ENCODE measurements around the gene MXRA8.

The MXRA8 gene

GRCh38 chr1:1329304-1330210 lies 28.8 kb downstream of the MXRA8 start:
- intact Hi-C loops (cut with DNase I; ENCODE audit: low total_unique reads), result no loop called here
- no peak for TF ChIP-seq CTCF (IDR thresholded peaks at IDR 0.05)
- Histone ChIP-seq H3K27me3 (no peaks in the 10 kb centered on the region), H3K4me3 (no peak overlapping the region), H3K36me3 (peaks cover 13 to 26% (median 20%) of the 10 kb centered on the region in 3 donors), H3K4me1 (peaks cover 0 to 52% (median 16%) of the 10 kb centered on the region in 4 donors), H3K9me3 (no peaks in the 10 kb centered on the region), H3K27ac (no peak overlapping the region)
- no peak for DNase-seq

GRCh38 chr1:1328254-1328653 lies 30.1 kb downstream of the MXRA8 start:
- Histone ChIP-seq H3K9me3 (no peaks in the 10 kb centered on the region), H3K27ac (no peak overlapping the region), H3K36me3 (peaks cover 13 to 26% (median 20%) of the 10 kb centered on the region in 3 donors), H3K27me3 (no peaks in the 10 kb centered on the region), H3K4me1 (peaks cover 0 to 55% (median 21%) of the 10 kb centered on the region in 4 donors), H3K4me3 (no peak overlapping the region)
- intact Hi-C loops (cut with DNase I; ENCODE audit: low total_unique reads), result no loop called here
- no peak for TF ChIP-seq CTCF (IDR thresholded peaks at IDR 0.05)
- no peak for DNase-seq

- Histone ChIP-seq H3K27me3 (no peaks in the 10 kb centered on the region), H3K4me3 (no peak overlapping the region), H3K36me3 (peaks cover 13 to 26% (median 20%) of the 10 kb centered on the region in 3 donors), H3K9me3 (no peaks in the 10 kb centered on the region), H3K4me1 (peaks cover 0 to 54% (median 29%) of the 10 kb centered on the region in 4 donors), H3K27ac (no peak overlapping the region)
- no peak for TF ChIP-seq CTCF (IDR thresholded peaks at IDR 0.05)
- intact Hi-C loops (cut with DNase I; ENCODE audit: low total_unique reads), result no loop called here
- DNase-seq, result no peak
Observed at GRCh38 chr1:1327291-1327690, 31.1 kb downstream of the MXRA8 start.

GRCh38 chr1:1326075-1326605 lies 32.2 kb downstream of the MXRA8 start:
- Histone ChIP-seq H3K4me3 (peak overlapping the region in 1 of 2 donors; percentile 90), H3K4me1 (peaks cover 0 to 56% (median 39%) of the 10 kb centered on the region in 4 donors), H3K27ac (no peak overlapping the region), H3K36me3 (peaks cover 13 to 35% (median 20%) of the 10 kb centered on the region in 3 donors), H3K9me3 (no peaks in the 10 kb centered on the region), H3K27me3 (no peaks in the 10 kb centered on the region)
- no peak for DNase-seq
- intact Hi-C loops (cut with DNase I; ENCODE audit: low total_unique reads), result no loop called here
- TF ChIP-seq CTCF (IDR thresholded peaks at IDR 0.05), result no peak

- no peak for DNase-seq
- TF ChIP-seq CTCF (IDR thresholded peaks at IDR 0.05), result no peak
- Histone ChIP-seq H3K36me3 (peaks cover 13 to 42% (median 22%) of the 10 kb centered on the region in 3 donors), H3K27ac (peak overlapping the region; percentile 82 to 94), H3K27me3 (no peaks in the 10 kb centered on the region), H3K9me3 (no peaks in the 10 kb centered on the region), H3K4me3 (peak overlapping the region; percentile 90 to 99), H3K4me1 (peaks cover 0 to 57% (median 46%) of the 10 kb centered on the region in 4 donors)
- intact Hi-C loops (cut with DNase I; ENCODE audit: low total_unique reads), result no loop called here
Observed at GRCh38 chr1:1325288-1326074, 32.9 kb downstream of the MXRA8 start.
